A549 treated with RU486 at 1 μM for 4 hours (cell line): ENCODE data around the gene RBM25. TPM values are rescaled to one million over a fixed set of nuclear protein-coding genes. Genes with fewer than 3 reads are reported as not detected.

ENCODE experiments used
- total RNA-seq: library from RNA; stranded (reverse); fragments of 200-300 nt; extraction: Qiagen RNA extraction; gene quantifications from 5 replicates; pipeline ENCODE4 v1.2.3, GENCODE V29; 2022; ENCODE audit warnings: low read depth

RBM25 gene
- 54.2 to 77.0 TPM (median 60.8 TPM) in 5 replicates for total RNA-seq

GRCh38 chr14:73058224-73058921 is at the start of gene RBM25:
Gene RBM25 (plus strand): TSS chr14:73058534. CDS start chr14:73071642, 13,108 bp downstream.

GRCh38 chr14:73026845-73027542 is 31.3 kb upstream of the RBM25 start, which contains the start of gene ZFYVE1:
Gene ZFYVE1 (minus strand): TSS chr14:73027106. CDS start chr14:73024508, 2,598 bp downstream.

GRCh38 chr14:73136387-73137225 is 78.3 kb downstream of the RBM25 start, which contains the start of gene PSEN1:
Gene PSEN1 (plus strand): TSS chr14:73136507. CDS start chr14:73148020, 11,513 bp downstream.

Other genes with a start within 250 kb of the RBM25 start
- gene DPF3, start 164.4 kb upstream of the RBM25 start, total RNA-seq: 0.13 to 0.61 TPM (median 0.23 TPM) in 5 replicates
- 24.1 to 30.3 TPM (median 28.5 TPM) in 5 replicates for gene DCAF4, start 132.1 kb upstream of the RBM25 start, total RNA-seq
- gene ZFYVE1, start 31.4 kb upstream of the RBM25 start, total RNA-seq: 9.0 to 10.7 TPM (median 9.4 TPM) in 5 replicates
- 48.8 to 73.6 TPM (median 61.8 TPM) in 5 replicates for gene PSEN1, start 78.0 kb downstream of the RBM25 start, total RNA-seq
- 5.3 to 8.8 TPM (median 8.4 TPM) in 5 replicates for gene PAPLN, start 179.0 kb downstream of the RBM25 start, total RNA-seq